Endothelial cell of umbilical vein (primary cell): ENCODE measurements around the gene IQCN.

Source experiments
- CTCF ChIP-seq, 2 donors: IDR thresholded peaks; 1 replicate in 1 of 2; 2 replicates in 1 of 2; pipeline ENCODE4 v1.5.1; 2011; ENCODE audit warnings: low read length in 2 of 2, mild to moderate bottlenecking in 2 of 2, moderate library complexity in 2 of 2, control low read depth in 1 of 2, inconsistent platforms in 1 of 2, low read depth in 1 of 2; ENCODE audit not compliant: insufficient read depth in 1 of 2; ENCODE audit errors: extremely low read depth in 1 of 2
- MYC ChIP-seq: IDR thresholded peaks from one replicate; pipeline ENCODE4 v1.6.1; 2011; ENCODE audit warnings: mild to moderate bottlenecking, low read depth, low read length
- POLR2A ChIP-seq: IDR thresholded peaks from 2 replicates; pipeline ENCODE4 v1.6.1; 2012; ENCODE audit warnings: low read depth, mild to moderate bottlenecking, control low read depth, low read length
- POLR2AphosphoS5 ChIP-seq: IDR thresholded peaks from 2 replicates; pipeline ENCODE4 v1.6.1; 2012; ENCODE audit warnings: low read depth, mild to moderate bottlenecking, control low read depth, low read length, moderate library complexity; ENCODE audit not compliant: insufficient read depth

- peak; percentile 88 to 97 for TF ChIP-seq CTCF (IDR thresholded peaks at IDR 0.05; ENCODE audit: extremely low read depth in 1 of 2, insufficient read depth in 1 of 2, low read depth in 1 of 2, low read length in 2 of 2)
- TF ChIP-seq POLR2AphosphoS5: peak; percentile 41
- TF ChIP-seq POLR2A: peak; percentile 67
- TF ChIP-seq MYC: no peak
Observed at GRCh38 chr19:18279516-18280246, 5.4 kb upstream of the IQCN start.
